Peyer's patch (tissue), 4 donors: ENCODE data around the gene ABCB9.

Experiments used
- POLR2A ChIP-seq, 2 donors: fragments of 450-650 bp; IDR thresholded peaks; one replicate each; pipeline ENCODE4 v1.5.1; 2017; ENCODE audit warnings: antibody characterized with exemption in 2 of 2, mild to moderate bottlenecking in 2 of 2, moderate library complexity in 2 of 2
- TF ChIP-seq, protein P1 (sequence below), 6 experiments: fragments of 450-650 bp in 4 of 6; fragments of 200-600 bp in 2 of 6; sonication (generic) in 1 of 6; IDR thresholded peaks; one replicate each; pipeline ENCODE4 v1.5.1; 2017 to 2019; ENCODE audit warnings: antibody characterized with exemption in 6 of 6, mild to moderate bottlenecking in 3 of 6, moderate library complexity in 1 of 6

DNA sequence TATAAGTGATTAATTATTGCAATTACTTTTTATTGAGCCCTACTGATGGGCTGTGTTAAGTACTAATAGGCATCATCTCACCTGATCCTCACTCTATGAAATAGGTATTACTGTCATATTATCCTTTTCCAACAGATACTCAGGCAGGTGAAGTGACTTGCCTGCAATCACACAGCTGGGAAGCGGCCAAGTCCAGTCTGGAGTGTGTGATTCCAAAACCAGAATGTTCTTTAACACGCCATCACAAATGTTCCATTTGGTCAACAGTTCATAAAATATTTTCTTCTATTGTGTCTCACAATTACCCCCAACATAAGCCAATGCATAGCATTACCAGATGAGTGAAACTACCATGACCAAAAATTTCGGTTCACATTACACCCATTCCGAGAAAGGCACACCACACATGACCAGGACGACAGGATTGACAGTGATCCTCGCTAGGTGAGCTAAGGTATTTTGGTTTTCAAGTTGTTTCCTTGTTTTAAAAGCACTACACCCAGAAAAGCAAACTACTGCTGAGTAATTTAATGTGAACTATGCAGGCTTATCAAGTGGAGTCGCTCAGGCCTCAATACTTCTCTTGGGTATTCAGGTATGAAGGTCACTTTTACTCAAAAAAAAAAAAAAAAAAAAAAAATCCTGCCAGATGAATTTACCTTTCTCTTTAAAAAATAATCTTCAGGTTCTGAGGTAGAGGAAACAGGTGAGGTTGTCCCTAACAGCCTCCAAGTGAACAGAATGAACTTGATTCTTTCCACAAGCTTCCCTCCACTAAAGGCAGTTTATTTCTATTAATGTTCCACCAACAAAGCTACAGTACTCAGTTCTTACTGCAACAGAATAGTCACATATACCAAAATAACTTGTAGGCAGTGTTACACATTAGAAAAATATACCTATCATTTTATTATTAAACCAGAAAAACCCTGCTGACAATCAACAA is 72.8 kb downstream of the ABCB9 start:
- TF ChIP-seq POLR2A (IDR thresholded peaks at IDR 0.05), result no peak
- TF ChIP-seq, protein P1, sequence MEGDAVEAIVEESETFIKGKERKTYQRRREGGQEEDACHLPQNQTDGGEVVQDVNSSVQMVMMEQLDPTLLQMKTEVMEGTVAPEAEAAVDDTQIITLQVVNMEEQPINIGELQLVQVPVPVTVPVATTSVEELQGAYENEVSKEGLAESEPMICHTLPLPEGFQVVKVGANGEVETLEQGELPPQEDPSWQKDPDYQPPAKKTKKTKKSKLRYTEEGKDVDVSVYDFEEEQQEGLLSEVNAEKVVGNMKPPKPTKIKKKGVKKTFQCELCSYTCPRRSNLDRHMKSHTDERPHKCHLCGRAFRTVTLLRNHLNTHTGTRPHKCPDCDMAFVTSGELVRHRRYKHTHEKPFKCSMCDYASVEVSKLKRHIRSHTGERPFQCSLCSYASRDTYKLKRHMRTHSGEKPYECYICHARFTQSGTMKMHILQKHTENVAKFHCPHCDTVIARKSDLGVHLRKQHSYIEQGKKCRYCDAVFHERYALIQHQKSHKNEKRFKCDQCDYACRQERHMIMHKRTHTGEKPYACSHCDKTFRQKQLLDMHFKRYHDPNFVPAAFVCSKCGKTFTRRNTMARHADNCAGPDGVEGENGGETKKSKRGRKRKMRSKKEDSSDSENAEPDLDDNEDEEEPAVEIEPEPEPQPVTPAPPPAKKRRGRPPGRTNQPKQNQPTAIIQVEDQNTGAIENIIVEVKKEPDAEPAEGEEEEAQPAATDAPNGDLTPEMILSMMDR (IDR thresholded peaks at IDR 0.05), result no peak
